A673 (cell line): ENCODE results near the gene EGR1.

Experiments used
- CTCF ChIP-seq: fragments of 300-800, 200-600 bp; sonication (generic); conservative IDR thresholded peaks from 2 replicates; pipeline ENCODE4 v1.5.1; 2017; ENCODE audit warnings: low read depth, mild to moderate bottlenecking, antibody characterized with exemption, low read length, moderate library complexity, mixed read lengths
- EZH2 ChIP-seq: fragments of 200-600 bp; sonication (generic); IDR thresholded peaks from 2 replicates; pipeline ENCODE4 v1.6.1; 2017; ENCODE audit warnings: borderline replicate concordance, low read depth, mild to moderate bottlenecking, mixed read lengths, antibody characterized with exemption, low read length; ENCODE audit not compliant: poor library complexity, severe bottlenecking

GRCh38 chr5:138482638-138483037, 17.4 kb downstream of the EGR1 start:
- TF ChIP-seq EZH2 = no peak
- no peak for TF ChIP-seq CTCF
